ENCODE data around the gene CPE. TPM values are rescaled to one million over a fixed set of nuclear protein-coding genes. Genes with fewer than 3 reads are reported as not detected.

The CPE gene
- total and polyA plus RNA-seq, 10 of the 15 experiments (the other 5 are each of a cell fraction or from before 2014, with no cell fraction given): 0.05 to 0.14 TPM; not detected in 8

DNA sequence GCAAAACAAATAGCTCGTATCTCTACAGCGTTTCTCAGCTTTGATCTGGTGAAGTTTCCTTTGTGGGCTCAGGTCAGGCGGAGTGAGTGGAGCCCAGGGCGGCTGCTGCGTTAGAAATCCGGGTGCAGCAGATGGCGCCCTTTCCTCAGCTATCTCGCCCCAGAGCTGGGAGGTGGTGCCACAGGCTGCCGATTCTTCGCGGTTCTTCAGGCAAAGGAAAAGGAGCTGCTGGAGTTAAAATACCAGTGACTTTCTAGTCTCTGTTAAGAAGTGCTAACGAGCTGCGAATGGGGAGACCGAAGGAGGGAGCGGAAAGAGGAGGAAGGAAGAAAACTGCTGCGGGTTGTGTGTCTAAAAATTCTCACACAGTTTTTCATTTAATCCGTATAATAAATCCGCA is 114.6 kb downstream of the CPE start (continued):
- TF ChIP-seq, protein P1, sequence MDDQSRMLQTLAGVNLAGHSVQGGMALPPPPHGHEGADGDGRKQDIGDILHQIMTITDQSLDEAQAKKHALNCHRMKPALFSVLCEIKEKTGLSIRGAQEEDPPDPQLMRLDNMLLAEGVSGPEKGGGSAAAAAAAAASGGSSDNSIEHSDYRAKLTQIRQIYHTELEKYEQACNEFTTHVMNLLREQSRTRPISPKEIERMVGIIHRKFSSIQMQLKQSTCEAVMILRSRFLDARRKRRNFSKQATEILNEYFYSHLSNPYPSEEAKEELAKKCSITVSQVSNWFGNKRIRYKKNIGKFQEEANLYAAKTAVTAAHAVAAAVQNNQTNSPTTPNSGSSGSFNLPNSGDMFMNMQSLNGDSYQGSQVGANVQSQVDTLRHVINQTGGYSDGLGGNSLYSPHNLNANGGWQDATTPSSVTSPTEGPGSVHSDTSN (IDR thresholded peaks at IDR 0.05; ENCODE audit: insufficient replicate concordance, low read depth, low read length): no peak
- no peak for TF ChIP-seq YY1 (IDR thresholded peaks at IDR 0.05; ENCODE audit: low read depth, low read length)
- TF ChIP-seq, protein P2, sequence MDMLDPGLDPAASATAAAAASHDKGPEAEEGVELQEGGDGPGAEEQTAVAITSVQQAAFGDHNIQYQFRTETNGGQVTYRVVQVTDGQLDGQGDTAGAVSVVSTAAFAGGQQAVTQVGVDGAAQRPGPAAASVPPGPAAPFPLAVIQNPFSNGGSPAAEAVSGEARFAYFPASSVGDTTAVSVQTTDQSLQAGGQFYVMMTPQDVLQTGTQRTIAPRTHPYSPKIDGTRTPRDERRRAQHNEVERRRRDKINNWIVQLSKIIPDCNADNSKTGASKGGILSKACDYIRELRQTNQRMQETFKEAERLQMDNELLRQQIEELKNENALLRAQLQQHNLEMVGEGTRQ (IDR thresholded peaks at IDR 0.05; ENCODE audit: borderline replicate concordance, low read depth, low read length): no peak
- no peak for TF ChIP-seq SMAD1 (IDR thresholded peaks at IDR 0.05; ENCODE audit: low read depth, partially characterized antibody)
- TF ChIP-seq STAT3 (IDR thresholded peaks at IDR 0.05; ENCODE audit: low read depth, low read length): no peak
- TF ChIP-seq, protein P3, sequence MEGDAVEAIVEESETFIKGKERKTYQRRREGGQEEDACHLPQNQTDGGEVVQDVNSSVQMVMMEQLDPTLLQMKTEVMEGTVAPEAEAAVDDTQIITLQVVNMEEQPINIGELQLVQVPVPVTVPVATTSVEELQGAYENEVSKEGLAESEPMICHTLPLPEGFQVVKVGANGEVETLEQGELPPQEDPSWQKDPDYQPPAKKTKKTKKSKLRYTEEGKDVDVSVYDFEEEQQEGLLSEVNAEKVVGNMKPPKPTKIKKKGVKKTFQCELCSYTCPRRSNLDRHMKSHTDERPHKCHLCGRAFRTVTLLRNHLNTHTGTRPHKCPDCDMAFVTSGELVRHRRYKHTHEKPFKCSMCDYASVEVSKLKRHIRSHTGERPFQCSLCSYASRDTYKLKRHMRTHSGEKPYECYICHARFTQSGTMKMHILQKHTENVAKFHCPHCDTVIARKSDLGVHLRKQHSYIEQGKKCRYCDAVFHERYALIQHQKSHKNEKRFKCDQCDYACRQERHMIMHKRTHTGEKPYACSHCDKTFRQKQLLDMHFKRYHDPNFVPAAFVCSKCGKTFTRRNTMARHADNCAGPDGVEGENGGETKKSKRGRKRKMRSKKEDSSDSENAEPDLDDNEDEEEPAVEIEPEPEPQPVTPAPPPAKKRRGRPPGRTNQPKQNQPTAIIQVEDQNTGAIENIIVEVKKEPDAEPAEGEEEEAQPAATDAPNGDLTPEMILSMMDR (IDR thresholded peaks at IDR 0.05 in 2 of 3, conservative IDR thresholded peaks at IDR 0.05 in 1 of 3; ENCODE audit: control insufficient read depth in 2 of 3, extremely low read depth in 1 of 3, insufficient read depth in 1 of 3, low read depth in 3 of 3, low read length in 3 of 3): peak; percentile 68 to 85 (median 73)
- peak; percentile 64; the same call in 1 of the 2 replicates for TF ChIP-seq SMC3 (IDR thresholded peaks at IDR 0.05; ENCODE audit: borderline replicate concordance, low read length)
- TF ChIP-seq, protein P4, sequence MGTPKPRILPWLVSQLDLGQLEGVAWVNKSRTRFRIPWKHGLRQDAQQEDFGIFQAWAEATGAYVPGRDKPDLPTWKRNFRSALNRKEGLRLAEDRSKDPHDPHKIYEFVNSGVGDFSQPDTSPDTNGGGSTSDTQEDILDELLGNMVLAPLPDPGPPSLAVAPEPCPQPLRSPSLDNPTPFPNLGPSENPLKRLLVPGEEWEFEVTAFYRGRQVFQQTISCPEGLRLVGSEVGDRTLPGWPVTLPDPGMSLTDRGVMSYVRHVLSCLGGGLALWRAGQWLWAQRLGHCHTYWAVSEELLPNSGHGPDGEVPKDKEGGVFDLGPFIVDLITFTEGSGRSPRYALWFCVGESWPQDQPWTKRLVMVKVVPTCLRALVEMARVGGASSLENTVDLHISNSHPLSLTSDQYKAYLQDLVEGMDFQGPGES (IDR thresholded peaks at IDR 0.05): no peak
- TF ChIP-seq IKZF2 (IDR thresholded peaks at IDR 0.05): no peak
- TF ChIP-seq SRF (IDR thresholded peaks at IDR 0.05; ENCODE audit: low read depth in 2 of 2, low read length in 2 of 2): no peak
- TF ChIP-seq, protein P5, sequence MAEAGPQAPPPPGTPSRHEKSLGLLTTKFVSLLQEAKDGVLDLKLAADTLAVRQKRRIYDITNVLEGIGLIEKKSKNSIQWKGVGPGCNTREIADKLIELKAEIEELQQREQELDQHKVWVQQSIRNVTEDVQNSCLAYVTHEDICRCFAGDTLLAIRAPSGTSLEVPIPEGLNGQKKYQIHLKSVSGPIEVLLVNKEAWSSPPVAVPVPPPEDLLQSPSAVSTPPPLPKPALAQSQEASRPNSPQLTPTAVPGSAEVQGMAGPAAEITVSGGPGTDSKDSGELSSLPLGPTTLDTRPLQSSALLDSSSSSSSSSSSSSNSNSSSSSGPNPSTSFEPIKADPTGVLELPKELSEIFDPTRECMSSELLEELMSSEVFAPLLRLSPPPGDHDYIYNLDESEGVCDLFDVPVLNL (IDR thresholded peaks at IDR 0.05; ENCODE audit: low read depth, low read length): no peak
- TF ChIP-seq ZNF207 (IDR thresholded peaks at IDR 0.05; ENCODE audit: borderline replicate concordance): no peak
- TF ChIP-seq TARDBP (IDR thresholded peaks at IDR 0.05; ENCODE audit: borderline replicate concordance): no peak
- no peak for TF ChIP-seq EED (IDR thresholded peaks at IDR 0.05; ENCODE audit: low read depth)
- no peak for TF ChIP-seq RBBP5 (conservative IDR thresholded peaks at IDR 0.05)
- no peak for TF ChIP-seq HDAC6 (IDR thresholded peaks at IDR 0.05; ENCODE audit: unreplicated experiment)
- TF ChIP-seq, protein P6, sequence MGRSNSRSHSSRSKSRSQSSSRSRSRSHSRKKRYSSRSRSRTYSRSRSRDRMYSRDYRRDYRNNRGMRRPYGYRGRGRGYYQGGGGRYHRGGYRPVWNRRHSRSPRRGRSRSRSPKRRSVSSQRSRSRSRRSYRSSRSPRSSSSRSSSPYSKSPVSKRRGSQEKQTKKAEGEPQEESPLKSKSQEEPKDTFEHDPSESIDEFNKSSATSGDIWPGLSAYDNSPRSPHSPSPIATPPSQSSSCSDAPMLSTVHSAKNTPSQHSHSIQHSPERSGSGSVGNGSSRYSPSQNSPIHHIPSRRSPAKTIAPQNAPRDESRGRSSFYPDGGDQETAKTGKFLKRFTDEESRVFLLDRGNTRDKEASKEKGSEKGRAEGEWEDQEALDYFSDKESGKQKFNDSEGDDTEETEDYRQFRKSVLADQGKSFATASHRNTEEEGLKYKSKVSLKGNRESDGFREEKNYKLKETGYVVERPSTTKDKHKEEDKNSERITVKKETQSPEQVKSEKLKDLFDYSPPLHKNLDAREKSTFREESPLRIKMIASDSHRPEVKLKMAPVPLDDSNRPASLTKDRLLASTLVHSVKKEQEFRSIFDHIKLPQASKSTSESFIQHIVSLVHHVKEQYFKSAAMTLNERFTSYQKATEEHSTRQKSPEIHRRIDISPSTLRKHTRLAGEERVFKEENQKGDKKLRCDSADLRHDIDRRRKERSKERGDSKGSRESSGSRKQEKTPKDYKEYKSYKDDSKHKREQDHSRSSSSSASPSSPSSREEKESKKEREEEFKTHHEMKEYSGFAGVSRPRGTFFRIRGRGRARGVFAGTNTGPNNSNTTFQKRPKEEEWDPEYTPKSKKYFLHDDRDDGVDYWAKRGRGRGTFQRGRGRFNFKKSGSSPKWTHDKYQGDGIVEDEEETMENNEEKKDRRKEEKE (IDR thresholded peaks at IDR 0.05): no peak
- no peak for TF ChIP-seq RCOR1 (conservative IDR thresholded peaks at IDR 0.05; ENCODE audit: low read depth, low read length)
- TF ChIP-seq RAD21 (IDR thresholded peaks at IDR 0.05; ENCODE audit: insufficient read depth, low read depth, low read length): peak; percentile 80
- no peak for TF ChIP-seq LARP7 (IDR thresholded peaks at IDR 0.05)

Data from GM12878 (cell line).